ENCODE data around the gene ADGRL1.
"Not testable (repeated sequence)": the region's sequence is repeated elsewhere in the genome, so short reads cannot be mapped to it uniquely, and the experiment has no call there.

GRCh38 chr19:14209401-14209800, 3.4 kb upstream of the ADGRL1 start:
- not testable (repeated sequence) for TF ChIP-seq CTCF (IDR thresholded peaks at IDR 0.05; ENCODE audit: insufficient read depth, low read length); GABPA (IDR thresholded peaks at IDR 0.05; ENCODE audit: low read depth); POLR2AphosphoS5 (IDR thresholded peaks at IDR 0.05; ENCODE audit: low read depth); REST (IDR thresholded peaks at IDR 0.05; ENCODE audit: insufficient replicate concordance, low read depth)

All from HL-60 (cell line).